GM12892 (cell line): ENCODE data around the gene GYG2.

Experiments
- POLR2A ChIP-seq: IDR thresholded peaks from 2 replicates; pipeline ENCODE4 v1.6.1; 2011; ENCODE audit warnings: low read depth, low read length, control low read depth
- POLR2AphosphoS5 ChIP-seq: IDR thresholded peaks from 2 replicates; pipeline ENCODE4 v1.6.1; 2011; ENCODE audit warnings: low read depth, low read length, control low read depth
- TAF1 ChIP-seq: IDR thresholded peaks from 2 replicates; pipeline ENCODE4 v1.6.1; 2011; ENCODE audit warnings: low read depth, mild to moderate bottlenecking, control low read depth, low read length, borderline replicate concordance

- no peak for TF ChIP-seq POLR2AphosphoS5
- no peak for TF ChIP-seq POLR2A
- TF ChIP-seq TAF1 = no peak
These were observed 35.0 kb upstream of the GYG2 start for GRCh38 chrX:2793752-2794151.
